Omental fat pad (tissue), 4 donors: ENCODE results near the gene C20orf202. TPM values are rescaled to one million over a fixed set of nuclear protein-coding genes. Genes with fewer than 3 reads are reported as not detected.
"Not testable (repeated sequence)": the region's sequence is repeated elsewhere in the genome, so short reads cannot be mapped to it uniquely, and the experiment has no call there.

Experiments
- ATAC-seq: fragments of 150-250 bp; one replicate; pipeline ENCODE4 v1.9.1; 2016; ENCODE audit warnings: mild to moderate bottlenecking, moderate library complexity; ENCODE audit not compliant: low FRiP score
- DNase-seq: peaks from one replicate; pipeline ENCODE4 v3.0.0-alpha.2; 2019; ENCODE audit warnings: low spot score
- CTCF ChIP-seq, 3 donors: fragments of 450-650 bp; IDR thresholded peaks; one replicate each; pipeline ENCODE4 v1.5.1; 2016 to 2017; ENCODE audit warnings: antibody characterized with exemption in 3 of 3, mild to moderate bottlenecking in 3 of 3, moderate library complexity in 2 of 3
- total RNA-seq, 4 donors: library from RNA; depleted of rRNA; stranded (reverse); fragments of >200 nt; gene quantifications; one replicate each; pipeline ENCODE4 v1.1.0, GENCODE V29; 2016

C20orf202 gene
- total RNA-seq, 4 donors from 2014 or later: 0.28 to 2.0 (median 0.38) TPM; not detected in 1

GRCh38 chr20:1212023-1212422 lies 8.8 kb downstream of the C20orf202 start:
- no peak for ATAC-seq

GRCh38 chr20:1212607-1213396 lies 9.5 kb downstream of the C20orf202 start:
- peak in 2 of 3 donors; percentile 19 to 50 for TF ChIP-seq CTCF (IDR thresholded peaks at IDR 0.05)
- DNase-seq (no peak), ATAC-seq (peak; percentile 84)

More at GRCh38 chr20:1212023-1212422, 8.8 kb downstream of the C20orf202 start:
- TF ChIP-seq CTCF (IDR thresholded peaks at IDR 0.05): no peak
- no peak for DNase-seq

GRCh38 chr20:1214838-1215261 lies 11.6 kb downstream of the C20orf202 start:
- no peak for TF ChIP-seq CTCF (IDR thresholded peaks at IDR 0.05)
- ATAC-seq (no peak), DNase-seq (no peak)

GRCh38 chr20:1215386-1216170 lies 12.3 kb downstream of the C20orf202 start:
- no peak for ATAC-seq
- DNase-seq: no peak
- TF ChIP-seq CTCF (IDR thresholded peaks at IDR 0.05): no peak

- not testable (repeated sequence) for DNase-seq, ATAC-seq
These were observed 13.5 kb downstream of the C20orf202 start for GRCh38 chr20:1216527-1217427.

GRCh38 chr20:1222750-1223149 lies 19.5 kb downstream of the C20orf202 start:
- DNase-seq, ATAC-seq: not testable (repeated sequence)

GRCh38 chr20:1224205-1224890 lies 21.1 kb downstream of the C20orf202 start:
- no peak for TF ChIP-seq CTCF (IDR thresholded peaks at IDR 0.05)
- ATAC-seq: no peak
- no peak for DNase-seq
